ENCODE measurements around the gene HEPH. TPM values are rescaled to one million over a fixed set of nuclear protein-coding genes. Genes with fewer than 3 reads are reported as not detected.
A peak's percentile ranks its signal among the peaks of the same experiment; 100 is the strongest.

HEPH gene
- total and polyA plus RNA-seq, 9 of the 15 experiments (the other 6 are each of a cell fraction or from before 2014, with no cell fraction given), result 22.4 to 67.6 (median 42.9) TPM

GRCh38 chrX:66232296-66232695, 68.2 kb downstream of the HEPH start:
- ATAC-seq (no peak), FAIRE-seq (no peak), DNase-seq (ENCODE audit: extremely low read depth in 1 of 4, low spot score in 3 of 4) (no peak)
- Histone ChIP-seq H3K79me2 (ENCODE audit: control insufficient read depth, insufficient read depth, low read length) (peaks cover 25% of the 10 kb centered on the region), H3K9ac (ENCODE audit: insufficient read depth in 1 of 2, low read depth in 2 of 2, low read length in 2 of 2) (no peak overlapping the region), H3K27ac (ENCODE audit: extremely low read depth, low read depth, low read length) (no peak overlapping the region), H3K36me3 (ENCODE audit: control insufficient read depth, insufficient read depth, low read length) (peaks cover 6% of the 10 kb centered on the region; the same call in 1 of the 3 replicates), H3K4me2 (ENCODE audit: insufficient read depth, low read length) (no peak overlapping the region), H3K4me3 (no peak overlapping the region), H3K4me1 (replicated peaks in 1 of 2; ENCODE audit: control insufficient read depth in 2 of 2, insufficient read depth in 2 of 2, low read length in 2 of 2) (peaks cover 0 to 3% of the 10 kb centered on the region in 2 experiments; a peak in 2 of 5 replicates), H3K27me3 (ENCODE audit: control insufficient read depth in 2 of 2, insufficient read depth in 2 of 2, low read length in 2 of 2) (no peaks in the 10 kb centered on the region), H2AFZ (ENCODE audit: low read depth, low read length) (no peak overlapping the region), H3K9me3 (replicated peaks; ENCODE audit: control insufficient read depth, insufficient read depth, low read depth, low read length) (peaks cover 2% of the 10 kb centered on the region; the same call in 1 of the 2 replicates), H4K20me1 (replicated peaks; ENCODE audit: control insufficient read depth, insufficient read depth, low read length) (no peaks in the 10 kb centered on the region), H3K9me1 (ENCODE audit: control insufficient read depth, insufficient read depth, low read length) (no peaks in the 10 kb centered on the region)
- BruUV-seq (replicated peaks), result no TSS peak
- CTCF ChIA-PET (ENCODE audit: low intra/inter-chr PET ratio), result no interaction called here
- in situ Hi-C loops (cut with MboI), result no loop called here
- WGBS (ENCODE audit: insufficient coverage, low coverage, missing lambda C conversion rate), result 72% methylated on average over 2 of the region's 2 CpGs
- POLR2A ChIA-PET, result interaction anchor here (1.3 kb wide), 1 partner anchor 12 kb away, joined by 3 read pairs; no protein-coding TSS in a partner anchor
- intact Hi-C loops (cut with micrococcal nuclease), result no loop called here
- peak; percentile 97 for TF ChIP-seq MAFK (IDR thresholded peaks at IDR 0.05; ENCODE audit: low read length)
- TF ChIP-seq, protein P1, sequence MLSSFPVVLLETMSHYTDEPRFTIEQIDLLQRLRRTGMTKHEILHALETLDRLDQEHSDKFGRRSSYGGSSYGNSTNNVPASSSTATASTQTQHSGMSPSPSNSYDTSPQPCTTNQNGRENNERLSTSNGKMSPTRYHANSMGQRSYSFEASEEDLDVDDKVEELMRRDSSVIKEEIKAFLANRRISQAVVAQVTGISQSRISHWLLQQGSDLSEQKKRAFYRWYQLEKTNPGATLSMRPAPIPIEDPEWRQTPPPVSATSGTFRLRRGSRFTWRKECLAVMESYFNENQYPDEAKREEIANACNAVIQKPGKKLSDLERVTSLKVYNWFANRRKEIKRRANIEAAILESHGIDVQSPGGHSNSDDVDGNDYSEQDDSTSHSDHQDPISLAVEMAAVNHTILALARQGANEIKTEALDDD (IDR thresholded peaks at IDR 0.05), result no peak
- TF ChIP-seq MAFG (tag; conservative IDR thresholded peaks at IDR 0.05), result peak; percentile 67
- peak; percentile 93 for TF ChIP-seq MAFF (IDR thresholded peaks at IDR 0.05; ENCODE audit: low read length)
- TF ChIP-seq ZNF316 (IDR thresholded peaks at IDR 0.05), result peak; percentile 91
- peak; percentile 78 for TF ChIP-seq C11orf30 (IDR thresholded peaks at IDR 0.05; ENCODE audit: low read depth)

GRCh38 chrX:66233209-66233608, 69.2 kb downstream of the HEPH start:
- DNase-seq (ENCODE audit: extremely low read depth in 1 of 4, low spot score in 3 of 4) (no peak), ATAC-seq (peak; percentile 26; the same call in 2 of the 3 replicates), FAIRE-seq (no peak)
- H2AFZ ChIP-seq (ENCODE audit: low read depth, low read length), result no peak overlapping the region
- H3K9ac ChIP-seq (ENCODE audit: insufficient read depth in 1 of 2, low read depth in 2 of 2, low read length in 2 of 2), result no peak overlapping the region
- H3K79me2 ChIP-seq (ENCODE audit: control insufficient read depth, insufficient read depth, low read length), result peaks cover 31% of the 10 kb centered on the region
- CTCF ChIA-PET (ENCODE audit: low intra/inter-chr PET ratio), result no interaction called here
- H3K36me3 ChIP-seq (ENCODE audit: control insufficient read depth, insufficient read depth, low read length), result peaks cover 8% of the 10 kb centered on the region; the same call in 1 of the 3 replicates
- H3K4me2 ChIP-seq (ENCODE audit: insufficient read depth, low read length), result no peak overlapping the region
- H4K20me1 ChIP-seq (replicated peaks; ENCODE audit: control insufficient read depth, insufficient read depth, low read length), result no peaks in the 10 kb centered on the region
- in situ Hi-C loops (cut with MboI) (no loop called here), intact Hi-C loops (cut with micrococcal nuclease) (no loop called here)
- H3K4me3 ChIP-seq, result no peak overlapping the region
- POLR2A ChIA-PET, result interaction anchor here (1.3 kb wide), 1 partner anchor 11 kb away, joined by 3 read pairs; no protein-coding TSS in a partner anchor
- H3K4me1 ChIP-seq (replicated peaks in 1 of 2; ENCODE audit: control insufficient read depth in 2 of 2, insufficient read depth in 2 of 2, low read length in 2 of 2), result peaks cover 0 to 3% of the 10 kb centered on the region in 2 experiments; a peak in 2 of 5 replicates
- BruUV-seq (replicated peaks), result no TSS peak
- H3K9me1 ChIP-seq (ENCODE audit: control insufficient read depth, insufficient read depth, low read length), result no peaks in the 10 kb centered on the region
- no peak overlapping the region for H3K27ac ChIP-seq (ENCODE audit: extremely low read depth, low read depth, low read length)
- no peaks in the 10 kb centered on the region for H3K27me3 ChIP-seq (ENCODE audit: control insufficient read depth in 2 of 2, insufficient read depth in 2 of 2, low read length in 2 of 2)
- H3K9me3 ChIP-seq (replicated peaks; ENCODE audit: control insufficient read depth, insufficient read depth, low read depth, low read length), result peaks cover 2% of the 10 kb centered on the region; the same call in 1 of the 2 replicates
- TF ChIP-seq NFE2L1 (tag; IDR thresholded peaks at IDR 0.05; ENCODE audit: borderline replicate concordance, low read depth) (no peak), ZC3H11A (IDR thresholded peaks at IDR 0.05; ENCODE audit: low read depth, low read length) (no peak), GATA2 (CRISPR knock-in tag; IDR thresholded peaks at IDR 0.05) (no peak), SMARCB1 (IDR thresholded peaks at IDR 0.05; ENCODE audit: insufficient read length, low read depth) (no peak), CBX8 (IDR thresholded peaks at IDR 0.05; ENCODE audit: borderline replicate concordance, extremely low read depth, low read depth, low read length, poor library complexity, severe bottlenecking) (no peak), HDAC2 (IDR thresholded peaks at IDR 0.05) (no peak), RHOXF2B (CRISPR knock-in tag; conservative IDR thresholded peaks at IDR 0.05) (no peak), IRF9 (tag; IDR thresholded peaks at IDR 0.05) (no peak)
- TF ChIP-seq, protein P2, sequence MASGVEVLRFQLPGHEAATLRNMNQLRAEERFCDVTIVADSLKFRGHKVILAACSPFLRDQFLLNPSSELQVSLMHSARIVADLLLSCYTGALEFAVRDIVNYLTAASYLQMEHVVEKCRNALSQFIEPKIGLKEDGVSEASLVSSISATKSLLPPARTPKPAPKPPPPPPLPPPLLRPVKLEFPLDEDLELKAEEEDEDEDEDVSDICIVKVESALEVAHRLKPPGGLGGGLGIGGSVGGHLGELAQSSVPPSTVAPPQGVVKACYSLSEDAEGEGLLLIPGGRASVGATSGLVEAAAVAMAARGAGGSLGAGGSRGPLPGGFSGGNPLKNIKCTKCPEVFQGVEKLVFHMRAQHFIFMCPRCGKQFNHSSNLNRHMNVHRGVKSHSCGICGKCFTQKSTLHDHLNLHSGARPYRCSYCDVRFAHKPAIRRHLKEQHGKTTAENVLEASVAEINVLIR (CRISPR knock-in tag; IDR thresholded peaks at IDR 0.05), result no peak
